ENCODE data around the gene TRPM4. TPM values are rescaled to one million over a fixed set of nuclear protein-coding genes. Genes with fewer than 3 reads are reported as not detected.

The TRPM4 gene
- total and polyA plus RNA-seq, 2 experiments from 2014 or later, result 16.5 to 25.7 TPM

- H3K79me2 ChIP-seq (replicated peaks; ENCODE audit: insufficient read depth), result no peaks in the 10 kb centered on the region
- no peak overlapping the region for H2AFZ ChIP-seq
- H3K27me3 Mint-ChIP-seq (ENCODE audit: insufficient read depth, low read depth, poor library complexity), result peaks cover 2% of the 10 kb centered on the region
- ATAC-seq (no peak), DNase-seq (ENCODE audit: low spot score) (no peak)
- H3F3A ChIP-seq (replicated peaks; ENCODE audit: low read depth), result no peaks in the 10 kb centered on the region
- no peak overlapping the region for H3K27ac ChIP-seq (ENCODE audit: low read depth)
- H3K9me3 Mint-ChIP-seq, result peaks cover 3% of the 10 kb centered on the region; the same call in 1 of the 3 replicates
- no peaks in the 10 kb centered on the region for H4K20me1 ChIP-seq (replicated peaks; ENCODE audit: insufficient read depth)
- H3K9me2 ChIP-seq (ENCODE audit: insufficient read depth), result no peaks in the 10 kb centered on the region
- H3K4me3 ChIP-seq, result no peak overlapping the region
- peaks cover 12% of the 10 kb centered on the region; the same call in 2 of the 3 replicates for H3K36me3 Mint-ChIP-seq (ENCODE audit: low read depth)
- TF ChIP-seq, protein P1, sequence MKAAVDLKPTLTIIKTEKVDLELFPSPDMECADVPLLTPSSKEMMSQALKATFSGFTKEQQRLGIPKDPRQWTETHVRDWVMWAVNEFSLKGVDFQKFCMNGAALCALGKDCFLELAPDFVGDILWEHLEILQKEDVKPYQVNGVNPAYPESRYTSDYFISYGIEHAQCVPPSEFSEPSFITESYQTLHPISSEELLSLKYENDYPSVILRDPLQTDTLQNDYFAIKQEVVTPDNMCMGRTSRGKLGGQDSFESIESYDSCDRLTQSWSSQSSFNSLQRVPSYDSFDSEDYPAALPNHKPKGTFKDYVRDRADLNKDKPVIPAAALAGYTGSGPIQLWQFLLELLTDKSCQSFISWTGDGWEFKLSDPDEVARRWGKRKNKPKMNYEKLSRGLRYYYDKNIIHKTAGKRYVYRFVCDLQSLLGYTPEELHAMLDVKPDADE (IDR thresholded peaks at IDR 0.05), result no peak
- TF ChIP-seq POLR2AphosphoS5 (IDR thresholded peaks at IDR 0.05; ENCODE audit: low read depth) (no peak), ZNF331 (CRISPR knock-in tag; IDR thresholded peaks at IDR 0.05; ENCODE audit: low read depth) (no peak), EZH2 (IDR thresholded peaks at IDR 0.05; ENCODE audit: low read depth, unreplicated experiment) (no peak), STAT1 (IDR thresholded peaks at IDR 0.05; ENCODE audit: unreplicated experiment) (no peak), ZNF114 (CRISPR knock-in tag; IDR thresholded peaks at IDR 0.05) (no peak), JUNB (IDR thresholded peaks at IDR 0.05; ENCODE audit: unreplicated experiment) (no peak), CREB1 (CRISPR knock-in tag; IDR thresholded peaks at IDR 0.05; ENCODE audit: low read depth) (no peak), NANOG (IDR thresholded peaks at IDR 0.05; ENCODE audit: borderline replicate concordance) (no peak), EZH2phosphoT487 (IDR thresholded peaks at IDR 0.05; ENCODE audit: unreplicated experiment) (no peak)
- TF ChIP-seq, protein P2, sequence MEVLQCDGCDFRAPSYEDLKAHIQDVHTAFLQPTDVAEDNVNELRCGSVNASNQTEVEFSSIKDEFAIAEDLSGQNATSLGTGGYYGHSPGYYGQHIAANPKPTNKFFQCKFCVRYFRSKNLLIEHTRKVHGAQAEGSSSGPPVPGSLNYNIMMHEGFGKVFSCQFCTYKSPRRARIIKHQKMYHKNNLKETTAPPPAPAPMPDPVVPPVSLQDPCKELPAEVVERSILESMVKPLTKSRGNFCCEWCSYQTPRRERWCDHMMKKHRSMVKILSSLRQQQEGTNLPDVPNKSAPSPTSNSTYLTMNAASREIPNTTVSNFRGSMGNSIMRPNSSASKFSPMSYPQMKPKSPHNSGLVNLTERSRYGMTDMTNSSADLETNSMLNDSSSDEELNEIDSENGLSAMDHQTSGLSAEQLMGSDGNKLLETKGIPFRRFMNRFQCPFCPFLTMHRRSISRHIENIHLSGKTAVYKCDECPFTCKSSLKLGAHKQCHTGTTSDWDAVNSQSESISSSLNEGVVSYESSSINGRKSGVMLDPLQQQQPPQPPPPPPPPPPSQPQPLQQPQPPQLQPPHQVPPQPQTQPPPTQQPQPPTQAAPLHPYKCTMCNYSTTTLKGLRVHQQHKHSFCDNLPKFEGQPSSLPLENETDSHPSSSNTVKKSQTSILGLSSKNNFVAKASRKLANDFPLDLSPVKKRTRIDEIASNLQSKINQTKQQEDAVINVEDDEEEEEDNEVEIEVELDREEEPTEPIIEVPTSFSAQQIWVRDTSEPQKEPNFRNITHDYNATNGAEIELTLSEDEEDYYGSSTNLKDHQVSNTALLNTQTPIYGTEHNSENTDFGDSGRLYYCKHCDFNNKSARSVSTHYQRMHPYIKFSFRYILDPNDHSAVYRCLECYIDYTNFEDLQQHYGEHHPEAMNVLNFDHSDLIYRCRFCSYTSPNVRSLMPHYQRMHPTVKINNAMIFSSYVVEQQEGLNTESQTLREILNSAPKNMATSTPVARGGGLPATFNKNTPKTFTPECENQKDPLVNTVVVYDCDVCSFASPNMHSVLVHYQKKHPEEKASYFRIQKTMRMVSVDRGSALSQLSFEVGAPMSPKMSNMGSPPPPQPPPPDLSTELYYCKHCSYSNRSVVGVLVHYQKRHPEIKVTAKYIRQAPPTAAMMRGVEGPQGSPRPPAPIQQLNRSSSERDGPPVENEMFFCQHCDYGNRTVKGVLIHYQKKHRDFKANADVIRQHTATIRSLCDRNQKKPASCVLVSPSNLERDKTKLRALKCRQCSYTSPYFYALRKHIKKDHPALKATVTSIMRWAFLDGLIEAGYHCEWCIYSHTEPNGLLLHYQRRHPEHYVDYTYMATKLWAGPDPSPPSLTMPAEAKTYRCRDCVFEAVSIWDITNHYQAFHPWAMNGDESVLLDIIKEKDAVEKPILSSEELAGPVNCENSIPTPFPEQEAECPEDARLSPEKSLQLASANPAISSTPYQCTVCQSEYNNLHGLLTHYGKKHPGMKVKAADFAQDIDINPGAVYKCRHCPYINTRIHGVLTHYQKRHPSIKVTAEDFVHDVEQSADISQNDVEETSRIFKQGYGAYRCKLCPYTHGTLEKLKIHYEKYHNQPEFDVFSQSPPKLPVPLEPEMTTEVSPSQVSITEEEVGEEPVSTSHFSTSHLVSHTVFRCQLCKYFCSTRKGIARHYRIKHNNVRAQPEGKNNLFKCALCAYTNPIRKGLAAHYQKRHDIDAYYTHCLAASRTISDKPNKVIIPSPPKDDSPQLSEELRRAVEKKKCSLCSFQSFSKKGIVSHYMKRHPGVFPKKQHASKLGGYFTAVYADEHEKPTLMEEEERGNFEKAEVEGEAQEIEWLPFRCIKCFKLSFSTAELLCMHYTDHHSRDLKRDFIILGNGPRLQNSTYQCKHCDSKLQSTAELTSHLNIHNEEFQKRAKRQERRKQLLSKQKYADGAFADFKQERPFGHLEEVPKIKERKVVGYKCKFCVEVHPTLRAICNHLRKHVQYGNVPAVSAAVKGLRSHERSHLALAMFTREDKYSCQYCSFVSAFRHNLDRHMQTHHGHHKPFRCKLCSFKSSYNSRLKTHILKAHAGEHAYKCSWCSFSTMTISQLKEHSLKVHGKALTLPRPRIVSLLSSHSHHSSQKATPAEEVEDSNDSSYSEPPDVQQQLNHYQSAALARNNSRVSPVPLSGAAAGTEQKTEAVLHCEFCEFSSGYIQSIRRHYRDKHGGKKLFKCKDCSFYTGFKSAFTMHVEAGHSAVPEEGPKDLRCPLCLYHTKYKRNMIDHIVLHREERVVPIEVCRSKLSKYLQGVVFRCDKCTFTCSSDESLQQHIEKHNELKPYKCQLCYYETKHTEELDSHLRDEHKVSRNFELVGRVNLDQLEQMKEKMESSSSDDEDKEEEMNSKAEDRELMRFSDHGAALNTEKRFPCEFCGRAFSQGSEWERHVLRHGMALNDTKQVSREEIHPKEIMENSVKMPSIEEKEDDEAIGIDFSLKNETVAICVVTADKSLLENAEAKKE (CRISPR knock-in tag; IDR thresholded peaks at IDR 0.05), result no peak
- TF ChIP-seq, protein P3, sequence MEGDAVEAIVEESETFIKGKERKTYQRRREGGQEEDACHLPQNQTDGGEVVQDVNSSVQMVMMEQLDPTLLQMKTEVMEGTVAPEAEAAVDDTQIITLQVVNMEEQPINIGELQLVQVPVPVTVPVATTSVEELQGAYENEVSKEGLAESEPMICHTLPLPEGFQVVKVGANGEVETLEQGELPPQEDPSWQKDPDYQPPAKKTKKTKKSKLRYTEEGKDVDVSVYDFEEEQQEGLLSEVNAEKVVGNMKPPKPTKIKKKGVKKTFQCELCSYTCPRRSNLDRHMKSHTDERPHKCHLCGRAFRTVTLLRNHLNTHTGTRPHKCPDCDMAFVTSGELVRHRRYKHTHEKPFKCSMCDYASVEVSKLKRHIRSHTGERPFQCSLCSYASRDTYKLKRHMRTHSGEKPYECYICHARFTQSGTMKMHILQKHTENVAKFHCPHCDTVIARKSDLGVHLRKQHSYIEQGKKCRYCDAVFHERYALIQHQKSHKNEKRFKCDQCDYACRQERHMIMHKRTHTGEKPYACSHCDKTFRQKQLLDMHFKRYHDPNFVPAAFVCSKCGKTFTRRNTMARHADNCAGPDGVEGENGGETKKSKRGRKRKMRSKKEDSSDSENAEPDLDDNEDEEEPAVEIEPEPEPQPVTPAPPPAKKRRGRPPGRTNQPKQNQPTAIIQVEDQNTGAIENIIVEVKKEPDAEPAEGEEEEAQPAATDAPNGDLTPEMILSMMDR (conservative IDR thresholded peaks at IDR 0.05; ENCODE audit: low read depth in 2 of 2), result no peak
- H3K36me3 ChIP-seq (ENCODE audit: insufficient read depth), result no peaks in the 10 kb centered on the region
- no peaks in the 10 kb centered on the region for H3K4me1 ChIP-seq (ENCODE audit: insufficient read depth)
- H3K27me3 ChIP-seq (ENCODE audit: insufficient read depth), result no peaks in the 10 kb centered on the region
- no peak overlapping the region for H3K27ac Mint-ChIP-seq
- H3K4me2 ChIP-seq, result no peak overlapping the region
- no peak overlapping the region for H3K4me3 Mint-ChIP-seq
- no peaks in the 10 kb centered on the region; the same call in 2 of the 3 replicates for H3K4me1 Mint-ChIP-seq
Observed at GRCh38 chr19:49193822-49194394, 36.3 kb downstream of the TRPM4 start.
